ENCODE results near the gene NXPE3. TPM values are rescaled to one million over a fixed set of nuclear protein-coding genes. Genes with fewer than 3 reads are reported as not detected.

The NXPE3 gene
- total RNA-seq, 2 experiments from 2014 or later, result 16.7 to 64.3 TPM

- no peak for TF ChIP-seq EZH2phosphoT487 (IDR thresholded peaks at IDR 0.05; ENCODE audit: borderline replicate concordance, low read depth, low read length)
- TF ChIP-seq, protein P1, sequence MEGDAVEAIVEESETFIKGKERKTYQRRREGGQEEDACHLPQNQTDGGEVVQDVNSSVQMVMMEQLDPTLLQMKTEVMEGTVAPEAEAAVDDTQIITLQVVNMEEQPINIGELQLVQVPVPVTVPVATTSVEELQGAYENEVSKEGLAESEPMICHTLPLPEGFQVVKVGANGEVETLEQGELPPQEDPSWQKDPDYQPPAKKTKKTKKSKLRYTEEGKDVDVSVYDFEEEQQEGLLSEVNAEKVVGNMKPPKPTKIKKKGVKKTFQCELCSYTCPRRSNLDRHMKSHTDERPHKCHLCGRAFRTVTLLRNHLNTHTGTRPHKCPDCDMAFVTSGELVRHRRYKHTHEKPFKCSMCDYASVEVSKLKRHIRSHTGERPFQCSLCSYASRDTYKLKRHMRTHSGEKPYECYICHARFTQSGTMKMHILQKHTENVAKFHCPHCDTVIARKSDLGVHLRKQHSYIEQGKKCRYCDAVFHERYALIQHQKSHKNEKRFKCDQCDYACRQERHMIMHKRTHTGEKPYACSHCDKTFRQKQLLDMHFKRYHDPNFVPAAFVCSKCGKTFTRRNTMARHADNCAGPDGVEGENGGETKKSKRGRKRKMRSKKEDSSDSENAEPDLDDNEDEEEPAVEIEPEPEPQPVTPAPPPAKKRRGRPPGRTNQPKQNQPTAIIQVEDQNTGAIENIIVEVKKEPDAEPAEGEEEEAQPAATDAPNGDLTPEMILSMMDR (conservative IDR thresholded peaks at IDR 0.05; ENCODE audit: low read length), result no peak
- H3K4me2 ChIP-seq (ENCODE audit: low read length), result peak overlapping the region; percentile 98
- intact Hi-C loops (cut with micrococcal nuclease; ENCODE audit: unreplicated experiment), result no loop called here
- H2AFZ ChIP-seq (ENCODE audit: low read length), result no peak overlapping the region
- peaks cover 24% of the 10 kb centered on the region for H3K79me2 ChIP-seq (ENCODE audit: insufficient read depth, low read depth, low read length)
- H4K20me1 ChIP-seq (ENCODE audit: insufficient read depth, low read length), result peaks cover 14% of the 10 kb centered on the region; the same call in 1 of the 2 replicates
- no peaks in the 10 kb centered on the region for H3K9me3 ChIP-seq (ENCODE audit: low read length)
- BruUV-seq (replicated peaks), result no TSS peak
- no peak overlapping the region for H3K27ac ChIP-seq (ENCODE audit: low read depth, low read length, poor library complexity, severe bottlenecking)
- ChIA-PET POLR2A (interaction anchor here (0.6 to 2.2 kb wide), 16 partner anchors 9 to 380 kb away, joined by 3 to 8 read pairs (median 5); no protein-coding TSS in a partner anchor), CTCF (ENCODE audit: unreplicated experiment) (no interaction called here)
- no peaks in the 10 kb centered on the region for H3K9me2 ChIP-seq (ENCODE audit: insufficient read depth, low read length)
- H3K4me1 ChIP-seq (ENCODE audit: insufficient read depth, low read length, poor library complexity, severe bottlenecking), result peaks cover 32% of the 10 kb centered on the region
- H3K36me3 ChIP-seq (ENCODE audit: insufficient read depth, low read length), result peaks cover 56% of the 10 kb centered on the region
- no peak for DNase-seq (ENCODE audit: low spot score)
- peak overlapping the region; percentile 85 for H3K4me3 ChIP-seq (ENCODE audit: low read depth, low read length, poor library complexity, severe bottlenecking)
Measured at GRCh38 chr3:101851850-101852714, 73.1 kb downstream of the NXPE3 start.

GRCh38 chr3:101852983-101853840 is 74.2 kb downstream of the NXPE3 start:
- H3K9me3 ChIP-seq (ENCODE audit: low read length), result no peaks in the 10 kb centered on the region
- no TSS peak for BruUV-seq (replicated peaks)
- peaks cover 23% of the 10 kb centered on the region for H3K4me1 ChIP-seq (ENCODE audit: insufficient read depth, low read length, poor library complexity, severe bottlenecking)
- H3K4me2 ChIP-seq (ENCODE audit: low read length), result no peak overlapping the region
- DNase-seq (ENCODE audit: low spot score), result no peak
- peaks cover 14% of the 10 kb centered on the region; the same call in 1 of the 2 replicates for H4K20me1 ChIP-seq (ENCODE audit: insufficient read depth, low read length)
- CTCF ChIA-PET (ENCODE audit: unreplicated experiment), result interaction anchor here (0.6 kb wide), 1 partner anchor 331 kb away, joined by 3 read pairs; no protein-coding TSS in a partner anchor
- H3K79me2 ChIP-seq (ENCODE audit: insufficient read depth, low read depth, low read length), result peaks cover 24% of the 10 kb centered on the region
- H3K4me3 ChIP-seq (ENCODE audit: low read depth, low read length, poor library complexity, severe bottlenecking), result no peak overlapping the region
- no peak for TF ChIP-seq EZH2phosphoT487 (IDR thresholded peaks at IDR 0.05; ENCODE audit: borderline replicate concordance, low read depth, low read length)
- TF ChIP-seq, protein P1 (conservative IDR thresholded peaks at IDR 0.05; ENCODE audit: low read length), result no peak
- peaks cover 67% of the 10 kb centered on the region for H3K36me3 ChIP-seq (ENCODE audit: insufficient read depth, low read length)
- no peak overlapping the region for H2AFZ ChIP-seq (ENCODE audit: low read length)
- no peaks in the 10 kb centered on the region for H3K9me2 ChIP-seq (ENCODE audit: insufficient read depth, low read length)
- no peak overlapping the region for H3K27ac ChIP-seq (ENCODE audit: low read depth, low read length, poor library complexity, severe bottlenecking)
- POLR2A ChIA-PET, result interaction anchor here (0.6 to 2.2 kb wide), 10 partner anchors 10 to 207 kb away, joined by 3 to 8 read pairs (median 5); no protein-coding TSS in a partner anchor
- intact Hi-C loops (cut with micrococcal nuclease; ENCODE audit: unreplicated experiment), result no loop called here
